HG03159 (cell line): Measurements from ENCODE around the gene CHEK2.
"Not testable (repeated sequence)": the region's sequence is repeated elsewhere in the genome, so short reads cannot be mapped to it uniquely, and the experiment has no call there.

Experiments
- ATAC-seq: cut with Tn5 transposase; IDR thresholded peaks from one replicate; pipeline ENCODE4 v1.9.1; 2021; ENCODE audit warnings: mild to moderate bottlenecking, moderate library complexity; ENCODE audit not compliant: unreplicated experiment

CHEK2 gene

DNA sequence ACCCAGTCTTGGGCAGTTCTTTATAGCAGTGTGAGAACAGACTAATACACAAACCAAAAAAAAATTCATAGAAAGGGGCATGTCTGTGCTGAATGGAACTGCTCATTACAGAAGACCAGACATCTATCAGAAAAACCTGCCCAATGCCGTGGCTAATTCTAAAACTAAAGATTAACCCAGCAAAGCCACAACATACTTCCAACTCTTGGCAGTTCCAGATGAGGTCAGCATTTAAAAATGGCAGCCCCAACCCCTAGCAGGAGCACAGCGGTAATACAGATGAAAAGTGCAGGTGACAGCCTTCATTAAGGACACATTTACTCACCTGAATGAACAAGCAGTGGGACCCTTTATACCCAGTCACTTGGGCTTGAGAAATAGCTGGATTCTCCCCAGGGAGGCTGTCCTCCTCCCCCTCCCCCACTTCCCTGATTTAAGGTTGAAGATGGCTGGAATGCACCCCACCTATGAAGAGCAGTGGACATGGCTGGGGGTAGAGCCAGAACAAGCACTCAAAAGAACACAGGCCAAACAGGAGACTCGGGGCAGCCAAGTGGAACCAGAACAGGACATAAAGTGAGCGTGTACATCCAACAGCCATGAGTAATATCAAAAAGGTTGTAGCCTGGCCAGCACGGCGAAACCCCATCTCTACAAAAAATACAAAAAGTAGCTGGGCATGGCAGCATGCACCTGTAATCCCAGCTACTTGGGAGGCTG, 48.4 kb downstream of the CHEK2 start:
- not testable (repeated sequence) for ATAC-seq

DNA sequence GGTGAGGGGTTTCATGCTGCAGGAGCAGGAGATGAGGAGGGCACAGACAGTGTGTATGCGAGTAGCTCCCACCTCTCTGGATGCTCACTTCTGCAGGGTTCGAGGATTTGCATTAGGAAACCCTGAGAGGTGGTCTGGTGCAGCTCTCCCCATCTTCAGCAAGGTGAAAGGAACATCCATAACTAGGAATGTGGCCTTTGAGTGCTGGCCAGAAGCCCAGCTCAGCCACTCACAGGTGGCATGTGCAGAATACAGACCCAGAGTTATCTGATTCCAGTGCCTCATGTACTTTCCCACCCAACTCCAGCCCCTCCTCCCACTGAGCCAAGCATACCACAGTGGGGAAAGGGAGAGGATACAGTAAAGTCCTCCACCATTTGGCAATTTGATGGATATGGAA, 51.8 kb downstream of the CHEK2 start:
- ATAC-seq: not testable (repeated sequence)

DNA sequence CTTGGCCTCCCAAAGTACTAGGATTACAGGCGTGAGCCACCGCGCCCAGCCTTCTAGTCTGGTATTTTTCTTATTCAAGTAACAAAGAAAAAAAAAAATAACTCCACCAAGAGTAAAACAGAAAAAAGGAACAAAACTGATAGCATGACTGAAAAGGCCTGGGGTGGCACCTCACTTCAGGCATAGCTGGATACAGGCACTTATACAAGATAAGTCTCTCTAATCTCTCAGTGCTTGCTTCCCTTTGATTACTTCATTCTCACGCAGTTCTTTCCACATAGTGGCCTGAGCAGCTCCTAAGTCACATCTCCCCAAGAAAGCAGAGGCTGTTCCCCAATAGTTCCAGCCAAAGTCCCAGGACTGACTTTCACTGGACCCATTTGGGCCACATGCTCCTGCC, 58.7 kb downstream of the CHEK2 start:
- not testable (repeated sequence) for ATAC-seq

DNA sequence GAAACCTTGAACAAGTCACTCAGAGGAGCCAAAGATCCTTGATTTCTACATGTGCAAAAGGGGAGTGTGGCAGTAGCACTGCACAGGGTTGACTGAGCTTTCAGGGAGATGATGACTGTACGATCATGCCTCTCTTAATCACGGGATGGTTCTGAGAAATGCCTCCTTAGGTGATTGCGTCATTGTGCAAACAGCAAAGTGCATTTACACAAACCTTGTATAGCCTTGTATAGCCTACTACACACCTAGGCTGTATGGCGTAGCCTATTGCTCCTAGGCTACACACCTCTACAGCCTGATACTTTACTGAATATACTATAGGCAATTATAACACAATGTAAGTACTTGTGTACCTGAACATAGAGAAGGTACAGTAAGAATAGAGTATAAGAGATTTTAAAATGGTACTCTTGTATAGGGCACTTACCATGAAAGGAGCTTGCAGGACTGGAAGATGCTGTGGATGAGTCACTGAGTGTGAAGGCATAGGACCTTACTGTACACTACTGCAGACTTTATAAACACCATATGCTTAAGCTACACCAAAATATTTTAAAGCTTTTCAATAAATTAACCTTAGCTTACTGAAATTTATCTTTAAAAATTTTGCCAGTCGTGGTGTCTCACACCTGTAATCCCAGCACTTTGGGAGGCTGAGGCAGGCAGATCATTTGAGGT, 60.7 kb downstream of the CHEK2 start:
- ATAC-seq: not testable (repeated sequence)

DNA sequence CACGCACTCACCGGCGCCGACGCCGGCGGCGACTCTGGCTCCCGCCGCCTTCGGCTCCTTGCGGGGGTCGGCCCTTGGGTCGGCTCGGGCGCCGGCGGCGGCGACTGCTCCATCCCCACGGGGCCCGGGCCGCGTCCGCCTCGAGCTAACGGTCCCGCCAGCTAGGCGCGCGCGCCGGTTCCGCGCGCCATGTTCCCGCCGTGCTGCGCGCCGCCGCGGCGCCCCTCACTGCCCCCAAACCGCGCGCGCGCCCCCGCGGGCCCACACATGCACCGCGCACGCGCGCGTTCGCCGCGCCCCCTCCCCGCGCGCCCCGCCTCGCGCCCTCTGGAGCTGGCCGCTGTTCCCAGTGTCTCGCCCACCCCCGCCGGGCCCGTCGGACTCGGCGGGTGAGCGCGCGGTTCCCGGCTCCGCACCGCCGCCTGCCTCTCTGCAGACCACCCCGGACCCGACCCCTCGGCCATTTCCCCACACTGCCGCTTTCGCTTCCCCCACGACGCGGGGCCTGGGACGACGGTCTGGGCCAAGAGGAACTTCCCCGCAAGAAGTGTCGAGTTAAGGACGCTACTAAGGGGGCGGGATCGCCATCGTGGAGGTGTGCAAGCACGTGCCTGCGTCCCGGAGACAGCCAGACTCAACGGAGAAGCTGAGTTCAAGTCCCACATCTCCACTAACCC, 61.9 kb downstream of the CHEK2 start, which contains the start of gene TTC28:
Gene TTC28, minus strand, starts transcription at position 230 of the 677 bp plus-strand sequence. Its CDS starts 117 bp downstream, at position 113.
- ATAC-seq: not testable (repeated sequence)

DNA sequence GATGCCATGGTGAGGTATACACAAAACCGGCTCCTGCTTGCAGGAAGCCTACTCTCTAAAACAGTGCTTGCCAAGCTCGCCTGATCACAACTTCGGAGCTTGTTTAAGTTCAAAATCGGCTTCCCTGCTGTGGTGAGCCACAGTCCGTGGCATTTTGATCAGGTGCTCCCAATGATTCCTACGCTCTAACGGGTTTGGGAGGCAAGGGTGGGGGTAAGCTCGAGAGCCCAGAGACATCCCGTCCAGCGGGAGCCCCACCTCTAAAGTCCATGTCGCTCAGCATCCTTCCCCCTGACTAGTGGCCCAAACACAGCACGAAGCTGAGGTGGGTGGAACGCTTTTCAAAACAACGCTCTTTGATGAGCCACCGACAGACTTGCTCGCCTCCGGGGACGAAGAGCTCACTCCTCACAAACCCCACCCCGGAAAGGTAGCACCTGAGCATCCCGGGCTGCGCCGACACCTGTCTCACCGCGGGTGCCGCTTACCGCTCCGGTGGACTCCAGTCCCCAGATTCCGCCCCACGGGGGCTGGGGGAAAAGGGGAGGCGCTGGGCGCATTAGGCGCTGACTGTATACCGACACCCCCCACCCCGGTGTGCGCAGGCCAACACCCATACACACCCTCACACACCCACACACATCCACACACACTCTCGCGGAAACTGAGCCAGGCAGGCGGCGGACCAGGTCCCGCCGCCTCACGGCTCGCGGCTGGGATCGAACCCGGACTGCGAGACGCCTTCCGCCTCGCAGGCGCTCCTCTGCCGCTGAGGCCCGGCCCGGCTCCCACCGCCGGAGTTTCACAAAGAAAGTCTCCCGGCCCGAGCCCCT, 62.6 kb downstream of the CHEK2 start:
- not testable (repeated sequence) for ATAC-seq

DNA sequence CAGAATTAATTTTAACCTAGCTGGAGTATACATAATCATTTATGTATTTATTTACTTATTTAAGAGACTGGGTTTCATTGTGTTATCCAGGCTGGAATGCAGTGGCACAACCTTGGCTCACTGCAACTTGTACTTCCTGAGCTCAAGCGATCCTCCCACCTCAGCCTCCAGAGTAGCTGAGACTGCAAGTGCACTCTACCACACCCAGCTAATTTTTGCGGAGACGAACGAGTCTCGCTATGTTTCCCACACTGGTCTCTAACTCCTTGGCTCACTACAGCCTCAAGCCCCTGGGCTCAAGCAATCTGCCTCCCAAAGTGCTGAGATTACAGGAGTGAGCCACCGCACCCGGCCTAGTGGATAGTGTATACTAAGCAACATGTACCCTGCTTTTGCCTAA, 63.5 kb downstream of the CHEK2 start:
- ATAC-seq: not testable (repeated sequence)

DNA sequence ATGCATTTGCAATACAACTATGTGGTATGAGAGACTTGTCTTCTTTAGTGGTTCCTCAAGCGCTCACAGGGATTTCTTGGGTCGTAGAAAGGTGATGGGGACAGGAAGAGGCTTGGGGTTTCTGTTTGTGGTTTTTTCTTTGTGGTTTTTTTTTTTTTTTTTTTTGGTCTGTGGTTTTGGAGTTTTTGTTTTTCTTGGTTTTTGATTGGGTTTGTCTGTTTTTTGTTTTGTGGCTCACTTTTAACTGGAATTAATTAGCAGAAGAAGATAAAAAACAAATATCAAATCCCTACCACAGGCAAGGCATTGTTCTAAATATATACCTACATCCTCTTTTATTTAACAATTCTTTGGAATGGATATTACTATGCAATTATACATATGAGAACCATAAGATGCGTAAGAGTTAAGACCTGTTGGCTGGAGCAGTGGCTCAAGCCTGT, 67.5 kb downstream of the CHEK2 start:
- ATAC-seq: no peak

DNA sequence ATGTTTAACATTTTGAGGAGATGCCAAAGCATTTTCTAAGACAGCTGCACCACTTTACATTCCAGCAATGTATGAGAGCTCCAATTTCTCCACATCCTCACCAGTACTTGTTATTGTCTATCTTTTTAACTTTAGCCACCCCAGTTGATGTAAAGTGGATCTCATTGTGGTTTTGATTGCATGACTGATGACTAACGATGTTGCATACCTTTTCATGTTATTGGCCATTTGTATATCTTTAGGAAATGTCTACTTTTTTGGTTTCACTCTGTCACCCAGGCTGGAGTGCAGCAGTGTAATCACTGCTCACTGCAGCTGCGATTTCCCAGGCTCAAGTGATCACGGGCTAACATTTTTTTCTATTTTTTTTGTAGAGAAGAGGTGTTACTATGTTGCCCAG, 70.9 kb downstream of the CHEK2 start:
- no peak for ATAC-seq

DNA sequence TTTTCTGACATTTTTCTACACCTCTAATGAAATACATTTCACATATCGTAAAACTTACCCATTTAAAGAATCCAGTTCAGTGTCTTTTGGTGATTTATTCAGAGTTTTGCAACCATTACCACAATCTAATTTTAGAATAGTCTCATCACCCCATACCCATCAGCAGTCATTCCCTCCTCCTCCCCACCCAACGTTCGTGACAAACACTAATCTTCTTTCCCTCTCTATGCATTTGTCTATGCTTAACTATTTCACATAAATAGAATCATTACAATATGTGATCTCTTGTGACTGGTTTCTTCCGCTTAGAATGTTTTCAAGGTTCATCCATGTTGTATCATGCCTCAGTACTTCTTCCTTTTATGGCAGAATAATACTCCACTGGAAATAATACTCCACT, 71.5 kb downstream of the CHEK2 start:
- ATAC-seq: no peak

DNA sequence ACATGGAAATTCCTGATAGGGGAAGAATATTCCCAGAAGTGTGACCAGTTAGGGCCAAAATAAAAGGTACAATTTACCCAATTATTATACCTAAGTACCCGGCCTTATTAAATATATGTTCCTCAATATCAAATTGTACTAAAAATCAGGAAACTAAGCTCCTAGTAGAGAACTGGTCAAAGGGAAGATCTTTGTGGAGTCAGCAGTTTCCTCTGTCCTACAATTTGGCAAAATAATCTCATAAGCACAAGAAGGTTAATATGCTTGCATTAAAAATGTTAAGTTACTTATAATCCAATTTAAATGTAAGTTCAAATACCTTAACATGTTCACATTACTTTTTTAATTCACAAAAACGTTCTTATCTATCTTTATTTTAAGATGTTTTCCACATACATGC, 72.2 kb downstream of the CHEK2 start:
- ATAC-seq: no peak

DNA sequence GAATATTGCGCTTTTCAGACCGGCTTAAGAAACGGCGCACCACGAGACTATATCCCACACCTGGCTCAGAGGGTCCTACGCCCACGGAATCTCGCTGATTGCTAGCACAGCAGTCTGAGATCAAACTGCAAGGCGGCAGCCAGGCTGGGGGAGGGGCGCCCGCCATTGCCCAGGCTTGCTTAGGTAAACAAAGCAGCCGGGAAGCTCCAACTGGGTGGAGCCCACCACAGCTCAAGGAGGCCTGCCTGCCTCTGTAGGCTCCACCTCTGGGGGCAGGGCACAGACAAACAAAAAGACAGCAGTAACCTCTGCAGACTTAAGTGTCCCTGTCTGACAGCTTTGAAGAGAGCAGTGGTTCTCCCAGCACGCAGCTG, 78.1 kb downstream of the CHEK2 start:
- not testable (repeated sequence) for ATAC-seq

DNA sequence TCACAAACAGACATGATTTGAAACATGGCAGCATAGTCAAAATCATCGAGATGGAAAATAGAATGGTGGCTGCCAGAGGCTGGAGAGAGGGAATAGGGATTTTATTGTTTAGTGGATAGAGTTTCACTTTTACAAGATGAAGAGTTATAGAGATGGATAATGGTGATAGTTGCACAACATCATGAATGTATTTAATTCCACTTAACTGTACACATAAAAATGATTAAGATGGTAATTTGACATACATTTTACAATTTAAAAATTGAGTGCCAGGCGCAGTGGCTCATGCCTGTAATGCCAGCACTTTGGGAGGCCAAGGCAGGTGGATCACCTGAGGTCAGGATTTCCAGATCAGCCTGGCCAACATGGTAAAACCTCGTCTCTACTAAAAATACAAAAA, 83.2 kb downstream of the CHEK2 start:
- no peak for ATAC-seq

DNA sequence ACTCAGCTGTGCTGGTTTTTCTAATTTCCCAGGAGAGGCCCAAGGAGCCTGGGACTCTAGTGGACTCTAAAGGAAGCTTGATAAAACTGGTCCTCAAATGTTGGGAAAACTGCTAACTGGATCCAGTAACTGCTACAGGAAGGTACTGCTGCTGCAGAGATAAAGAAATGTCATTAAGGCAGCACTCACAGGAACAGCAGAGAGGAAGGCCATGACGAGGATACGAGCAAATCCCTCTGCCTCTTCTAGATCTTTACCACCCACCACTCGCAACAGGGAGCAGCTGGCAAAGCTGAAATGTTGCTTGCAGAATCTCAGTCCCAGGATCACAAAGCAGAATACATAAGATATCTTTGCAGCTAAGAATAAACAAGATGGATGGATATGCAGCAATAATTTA, 85.4 kb downstream of the CHEK2 start:
- no peak for ATAC-seq

DNA sequence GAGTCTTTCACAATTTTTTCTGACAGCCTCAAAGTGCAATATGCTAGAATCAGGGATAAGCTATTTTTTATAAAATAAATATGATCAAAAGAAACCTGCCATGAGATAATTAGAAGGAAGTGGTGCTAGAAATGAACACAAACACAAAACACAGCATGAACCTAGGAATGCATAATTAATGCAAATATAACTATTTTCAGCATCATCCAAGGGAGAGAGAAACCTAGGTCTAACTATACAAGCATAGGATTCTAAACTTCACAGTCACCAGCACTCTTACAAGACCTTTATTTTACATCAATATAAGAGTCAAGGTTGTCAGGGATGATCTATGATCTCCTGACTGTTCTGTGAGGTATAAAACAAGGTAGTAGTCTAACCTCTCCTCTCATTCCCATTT, 91.2 kb downstream of the CHEK2 start:
- ATAC-seq: no peak

DNA sequence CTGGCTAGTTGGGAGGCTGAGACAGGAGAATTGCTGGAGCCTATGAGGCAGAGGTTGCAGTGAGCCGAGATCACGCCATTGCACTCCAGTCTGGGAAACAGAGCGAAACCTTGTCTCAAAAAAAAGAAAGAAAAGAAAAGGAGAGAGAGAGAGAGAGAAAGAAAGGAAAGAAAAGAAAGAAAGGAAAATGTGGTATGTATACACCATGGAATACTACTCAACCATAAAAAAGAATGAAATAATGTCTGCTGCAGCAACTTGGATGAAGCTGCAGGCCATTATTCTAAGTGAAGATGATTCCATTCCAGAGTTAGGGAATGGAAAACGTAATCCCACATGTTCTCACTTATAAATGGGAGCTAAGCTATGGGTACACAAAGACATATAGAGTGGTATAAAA, 92.8 kb downstream of the CHEK2 start:
- ATAC-seq: no peak

DNA sequence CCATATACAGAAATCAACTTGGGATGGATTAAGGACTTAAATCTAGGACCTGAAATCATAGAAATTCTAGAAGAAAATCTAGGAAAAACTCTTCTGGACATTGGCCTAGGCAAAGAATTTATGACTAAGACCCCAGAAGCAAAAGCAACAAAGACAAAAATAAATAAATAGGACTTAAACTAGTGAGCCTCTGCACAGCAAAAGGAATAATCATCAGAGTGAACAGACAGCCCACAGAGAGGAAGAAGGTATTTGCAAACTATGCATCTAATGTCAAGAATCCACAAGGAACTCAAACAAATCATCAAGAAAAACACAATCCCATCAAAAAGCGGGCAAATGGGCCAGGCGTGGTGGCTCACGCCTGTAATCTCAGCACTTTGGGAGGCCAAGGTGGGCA, 94.4 kb downstream of the CHEK2 start:
- ATAC-seq: no peak

DNA sequence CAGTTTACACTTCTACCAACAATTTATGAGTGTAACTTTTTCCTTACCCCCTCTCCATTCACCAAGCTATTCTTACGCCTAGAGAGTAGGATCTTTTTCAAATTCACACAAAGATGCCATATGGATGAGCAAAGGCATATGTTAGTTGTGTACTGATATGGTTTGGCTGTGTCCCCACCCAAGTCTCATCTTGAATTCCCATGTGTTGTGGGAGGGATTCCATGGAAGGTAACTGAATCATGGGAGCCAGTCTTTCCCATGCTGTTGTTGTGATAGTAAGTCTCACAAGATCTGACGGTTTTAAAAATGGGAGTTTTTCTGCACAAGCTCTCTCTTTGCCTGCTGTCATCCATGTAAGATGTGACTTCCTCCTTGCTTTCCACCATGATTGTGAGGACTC, 102.3 kb downstream of the CHEK2 start:
- no peak for ATAC-seq
